ENCODE measurements around the gene ARHGEF28.

ARHGEF28 gene

GRCh38 chr5:73908846-73909245 lies 282.9 kb downstream of the ARHGEF28 start:
- DNase-seq (ENCODE audit: low read depth, low spot score): no peak
- H3K36me3 ChIP-seq (ENCODE audit: control insufficient read depth, insufficient read depth, low read length): no peaks in the 10 kb centered on the region; the same call in 1 of the 2 replicates
- no peaks in the 10 kb centered on the region for H3K27me3 ChIP-seq (ENCODE audit: control insufficient read depth, insufficient read depth, low read length)
- no peaks in the 10 kb centered on the region for H3K9me3 ChIP-seq (ENCODE audit: control insufficient read depth, insufficient read depth, low read length)
- H3K4me3 ChIP-seq (ENCODE audit: low read length): no peak overlapping the region
- WGBS (ENCODE audit: insufficient coverage, insufficient read length): no CpG with 5 or more reads among the region's 3 CpGs
- H3K27ac ChIP-seq (ENCODE audit: low read length): no peak overlapping the region
- peaks cover 2% of the 10 kb centered on the region; the same call in 1 of the 2 replicates for H3K4me1 ChIP-seq (ENCODE audit: control insufficient read depth, insufficient read depth, low read length)

- Histone ChIP-seq H3K4me1 (ENCODE audit: control insufficient read depth, insufficient read depth, low read length) (peaks cover 2% of the 10 kb centered on the region; the same call in 1 of the 2 replicates), H3K36me3 (ENCODE audit: control insufficient read depth, insufficient read depth, low read length) (no peaks in the 10 kb centered on the region; the same call in 1 of the 2 replicates), H3K27ac (ENCODE audit: low read length) (no peak overlapping the region), H3K27me3 (ENCODE audit: control insufficient read depth, insufficient read depth, low read length) (no peaks in the 10 kb centered on the region), H3K4me3 (ENCODE audit: low read length) (no peak overlapping the region), H3K9me3 (ENCODE audit: control insufficient read depth, insufficient read depth, low read length) (no peaks in the 10 kb centered on the region)
- no CpG with 5 or more reads among the region's 27 CpGs for WGBS (ENCODE audit: insufficient coverage, insufficient read length)
- DNase-seq (ENCODE audit: low read depth, low spot score): no peak
Observed at GRCh38 chr5:73909474-73909873, 283.5 kb downstream of the ARHGEF28 start.

GRCh38 chr5:73911761-73912393 lies 285.9 kb downstream of the ARHGEF28 start:
- WGBS (ENCODE audit: insufficient coverage, insufficient read length): no CpG with 5 or more reads among the region's 4 CpGs
- Histone ChIP-seq H3K4me1 (ENCODE audit: control insufficient read depth, insufficient read depth, low read length) (peaks cover 2% of the 10 kb centered on the region; the same call in 1 of the 2 replicates), H3K27me3 (ENCODE audit: control insufficient read depth, insufficient read depth, low read length) (no peaks in the 10 kb centered on the region), H3K36me3 (ENCODE audit: control insufficient read depth, insufficient read depth, low read length) (no peaks in the 10 kb centered on the region; the same call in 1 of the 2 replicates), H3K9me3 (ENCODE audit: control insufficient read depth, insufficient read depth, low read length) (no peaks in the 10 kb centered on the region), H3K4me3 (ENCODE audit: low read length) (no peak overlapping the region), H3K27ac (ENCODE audit: low read length) (no peak overlapping the region)
- no peak for DNase-seq (ENCODE audit: low read depth, low spot score)

GRCh38 chr5:73912821-73913271 lies 286.9 kb downstream of the ARHGEF28 start:
- Histone ChIP-seq H3K4me1 (ENCODE audit: control insufficient read depth, insufficient read depth, low read length) (peaks cover 2% of the 10 kb centered on the region; the same call in 1 of the 2 replicates), H3K27me3 (ENCODE audit: control insufficient read depth, insufficient read depth, low read length) (no peaks in the 10 kb centered on the region), H3K9me3 (ENCODE audit: control insufficient read depth, insufficient read depth, low read length) (no peaks in the 10 kb centered on the region), H3K27ac (ENCODE audit: low read length) (no peak overlapping the region), H3K36me3 (ENCODE audit: control insufficient read depth, insufficient read depth, low read length) (no peaks in the 10 kb centered on the region; the same call in 1 of the 2 replicates), H3K4me3 (ENCODE audit: low read length) (no peak overlapping the region)
- no CpG with 5 or more reads among the region's 3 CpGs for WGBS (ENCODE audit: insufficient coverage, insufficient read length)
- DNase-seq (ENCODE audit: low read depth, low spot score): no peak

- no peak for DNase-seq (ENCODE audit: low read depth, low spot score)
- no peaks in the 10 kb centered on the region for H3K9me3 ChIP-seq (ENCODE audit: control insufficient read depth, insufficient read depth, low read length)
- no peaks in the 10 kb centered on the region; the same call in 1 of the 2 replicates for H3K36me3 ChIP-seq (ENCODE audit: control insufficient read depth, insufficient read depth, low read length)
- H3K4me1 ChIP-seq (ENCODE audit: control insufficient read depth, insufficient read depth, low read length): peaks cover 2% of the 10 kb centered on the region; the same call in 1 of the 2 replicates
- H3K27me3 ChIP-seq (ENCODE audit: control insufficient read depth, insufficient read depth, low read length): no peaks in the 10 kb centered on the region
- no peak overlapping the region for H3K4me3 ChIP-seq (ENCODE audit: low read length)
- H3K27ac ChIP-seq (ENCODE audit: low read length): no peak overlapping the region
Observed at GRCh38 chr5:73913971-73914370, 288.0 kb downstream of the ARHGEF28 start.

GRCh38 chr5:73915345-73915744 lies 289.3 kb downstream of the ARHGEF28 start:
- no peaks in the 10 kb centered on the region for H3K9me3 ChIP-seq (ENCODE audit: control insufficient read depth, insufficient read depth, low read length)
- no peaks in the 10 kb centered on the region for H3K27me3 ChIP-seq (ENCODE audit: control insufficient read depth, insufficient read depth, low read length)
- H3K27ac ChIP-seq (ENCODE audit: low read length): no peak overlapping the region
- H3K36me3 ChIP-seq (ENCODE audit: control insufficient read depth, insufficient read depth, low read length): no peaks in the 10 kb centered on the region
- WGBS (ENCODE audit: insufficient coverage, insufficient read length): no CpG with 5 or more reads among the region's 1 CpG
- no peaks in the 10 kb centered on the region for H3K4me1 ChIP-seq (ENCODE audit: control insufficient read depth, insufficient read depth, low read length)
- no peak overlapping the region for H3K4me3 ChIP-seq (ENCODE audit: low read length)
- DNase-seq (ENCODE audit: low read depth, low spot score): no peak

- no peak for DNase-seq (ENCODE audit: low read depth, low spot score)
- Histone ChIP-seq H3K27ac (ENCODE audit: low read length) (no peak overlapping the region), H3K36me3 (ENCODE audit: control insufficient read depth, insufficient read depth, low read length) (no peaks in the 10 kb centered on the region), H3K4me1 (ENCODE audit: control insufficient read depth, insufficient read depth, low read length) (no peaks in the 10 kb centered on the region), H3K27me3 (ENCODE audit: control insufficient read depth, insufficient read depth, low read length) (no peaks in the 10 kb centered on the region), H3K4me3 (ENCODE audit: low read length) (no peak overlapping the region), H3K9me3 (ENCODE audit: control insufficient read depth, insufficient read depth, low read length) (no peaks in the 10 kb centered on the region)
- no CpG with 5 or more reads among the region's 3 CpGs for WGBS (ENCODE audit: insufficient coverage, insufficient read length)
Observed at GRCh38 chr5:73917433-73917832, 291.4 kb downstream of the ARHGEF28 start.

- Histone ChIP-seq H3K4me3 (ENCODE audit: low read length) (no peak overlapping the region), H3K27me3 (ENCODE audit: control insufficient read depth, insufficient read depth, low read length) (no peaks in the 10 kb centered on the region), H3K27ac (ENCODE audit: low read length) (no peak overlapping the region), H3K4me1 (ENCODE audit: control insufficient read depth, insufficient read depth, low read length) (no peaks in the 10 kb centered on the region), H3K9me3 (ENCODE audit: control insufficient read depth, insufficient read depth, low read length) (no peaks in the 10 kb centered on the region), H3K36me3 (ENCODE audit: control insufficient read depth, insufficient read depth, low read length) (no peaks in the 10 kb centered on the region)
- DNase-seq (ENCODE audit: low read depth, low spot score): no peak
- WGBS (ENCODE audit: insufficient coverage, insufficient read length): no CpG with 5 or more reads among the region's 4 CpGs
Observed at GRCh38 chr5:73917891-73918290, 291.9 kb downstream of the ARHGEF28 start.

GRCh38 chr5:73918791-73919221 lies 292.8 kb downstream of the ARHGEF28 start:
- no CpG with 5 or more reads among the region's 6 CpGs for WGBS (ENCODE audit: insufficient coverage, insufficient read length)

GRCh38 chr5:73921741-73922140 lies 295.7 kb downstream of the ARHGEF28 start:
- Histone ChIP-seq H3K27ac (ENCODE audit: low read length) (no peak overlapping the region), H3K4me3 (ENCODE audit: low read length) (no peak overlapping the region), H3K4me1 (ENCODE audit: control insufficient read depth, insufficient read depth, low read length) (no peaks in the 10 kb centered on the region), H3K36me3 (ENCODE audit: control insufficient read depth, insufficient read depth, low read length) (no peaks in the 10 kb centered on the region), H3K27me3 (ENCODE audit: control insufficient read depth, insufficient read depth, low read length) (no peaks in the 10 kb centered on the region), H3K9me3 (ENCODE audit: control insufficient read depth, insufficient read depth, low read length) (no peaks in the 10 kb centered on the region)
- DNase-seq (ENCODE audit: low read depth, low spot score): no peak
- no CpG with 5 or more reads among the region's 3 CpGs for WGBS (ENCODE audit: insufficient coverage, insufficient read length)

More at GRCh38 chr5:73918791-73919221, 292.8 kb downstream of the ARHGEF28 start:
- Histone ChIP-seq H3K36me3 (ENCODE audit: control insufficient read depth, insufficient read depth, low read length) (no peaks in the 10 kb centered on the region), H3K4me1 (ENCODE audit: control insufficient read depth, insufficient read depth, low read length) (no peaks in the 10 kb centered on the region), H3K27me3 (ENCODE audit: control insufficient read depth, insufficient read depth, low read length) (no peaks in the 10 kb centered on the region), H3K9me3 (ENCODE audit: control insufficient read depth, insufficient read depth, low read length) (no peaks in the 10 kb centered on the region), H3K27ac (ENCODE audit: low read length) (no peak overlapping the region), H3K4me3 (ENCODE audit: low read length) (no peak overlapping the region)
- no peak for DNase-seq (ENCODE audit: low read depth, low spot score)

GRCh38 chr5:73922224-73922623 lies 296.2 kb downstream of the ARHGEF28 start:
- no peak overlapping the region for H3K4me3 ChIP-seq (ENCODE audit: low read length)
- H3K27ac ChIP-seq (ENCODE audit: low read length): no peak overlapping the region
- no peaks in the 10 kb centered on the region for H3K36me3 ChIP-seq (ENCODE audit: control insufficient read depth, insufficient read depth, low read length)
- DNase-seq (ENCODE audit: low read depth, low spot score): no peak
- no peaks in the 10 kb centered on the region for H3K9me3 ChIP-seq (ENCODE audit: control insufficient read depth, insufficient read depth, low read length)
- WGBS (ENCODE audit: insufficient coverage, insufficient read length): no CpG with 5 or more reads among the region's 3 CpGs
- no peaks in the 10 kb centered on the region for H3K4me1 ChIP-seq (ENCODE audit: control insufficient read depth, insufficient read depth, low read length)
- H3K27me3 ChIP-seq (ENCODE audit: control insufficient read depth, insufficient read depth, low read length): no peaks in the 10 kb centered on the region
